NCI-H2196 (cell line): ENCODE measurements around the gene NTM.

ENCODE experiments used
- DNase-seq: peaks from one replicate; lab custom pipeline; 2025; ENCODE audit not compliant: unreplicated experiment; lab: John Stamatoyannopoulos, UW

The NTM gene

DNA sequence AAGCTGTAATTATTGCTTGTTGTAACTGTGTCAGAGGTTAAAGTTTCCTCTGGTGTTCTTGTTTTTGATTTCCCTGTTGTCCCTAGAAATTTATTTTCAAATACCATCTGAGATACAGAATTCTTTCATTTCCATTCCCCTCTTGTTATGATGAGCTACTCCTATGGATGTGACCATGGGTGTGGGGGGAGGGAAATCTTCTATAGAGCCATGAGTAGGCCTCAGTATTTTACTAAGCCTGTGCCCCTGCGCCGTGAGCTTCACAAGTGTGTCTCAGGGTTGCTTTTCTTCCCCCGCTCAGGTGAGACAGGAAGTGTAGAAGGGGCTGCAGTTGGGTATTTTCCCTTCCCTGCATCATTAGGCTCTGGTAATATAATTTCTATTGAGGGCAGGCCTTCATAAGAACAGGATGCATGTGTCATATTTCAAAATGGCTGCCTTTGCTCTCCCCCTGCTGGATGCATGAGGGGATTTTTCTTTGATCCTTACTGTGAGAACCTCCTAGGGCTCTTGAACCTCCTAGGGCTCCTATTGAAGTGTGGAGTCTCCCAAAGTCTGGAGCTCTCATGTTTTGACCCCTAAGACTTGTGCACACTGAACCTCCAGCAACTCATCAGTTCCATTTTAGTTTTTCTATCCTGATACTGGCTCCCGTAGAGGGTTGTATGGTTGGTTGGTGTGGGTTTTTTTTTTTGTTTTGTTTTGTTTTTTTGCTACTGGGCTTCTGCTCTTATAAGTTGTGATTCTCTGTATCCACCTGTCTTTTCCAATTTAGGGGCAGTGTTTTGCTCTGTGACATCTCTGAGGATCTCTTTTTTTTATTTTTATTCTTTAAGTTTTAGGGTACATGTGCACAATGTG is 658.2 kb downstream of the NTM start:
- DNase-seq = no peak

DNA sequence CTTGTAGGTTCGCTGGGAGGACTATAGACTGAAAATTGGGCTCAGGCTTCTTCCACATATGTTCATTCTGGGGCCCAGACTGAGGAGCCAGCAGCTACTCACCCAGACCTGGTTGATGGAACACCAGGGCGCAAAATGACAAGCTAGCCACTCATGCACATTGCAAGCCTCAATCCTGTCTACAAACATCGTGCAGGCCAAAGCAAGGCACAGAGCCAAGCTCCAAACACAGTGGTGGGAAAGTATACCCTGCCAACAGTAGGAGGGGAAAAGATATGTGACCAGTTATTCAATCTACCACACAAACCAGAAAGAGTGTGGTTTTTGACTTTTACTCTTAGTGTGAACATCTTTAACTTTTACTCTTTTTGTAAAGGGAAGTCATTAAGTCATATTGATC is 660.5 kb downstream of the NTM start:
- no peak for DNase-seq

DNA sequence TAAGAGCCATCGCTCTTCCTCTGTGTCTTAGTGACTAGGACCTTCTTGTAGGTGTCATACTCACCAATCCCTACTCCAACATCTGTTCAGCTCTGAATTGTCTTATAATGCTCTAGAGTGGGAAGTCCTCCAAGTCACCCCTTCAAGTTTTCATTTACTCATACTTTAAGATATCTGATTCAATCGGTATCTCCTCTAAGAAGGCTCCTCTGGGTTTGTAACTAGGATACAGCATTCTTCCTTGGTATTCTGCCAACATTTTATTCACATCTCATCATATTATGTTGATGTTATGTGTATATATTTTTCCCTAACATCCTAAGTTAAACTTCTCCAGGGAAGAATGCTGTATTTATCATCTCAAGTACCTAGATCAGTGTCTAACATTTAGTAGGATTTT is 662.1 kb downstream of the NTM start:
- no peak for DNase-seq

DNA sequence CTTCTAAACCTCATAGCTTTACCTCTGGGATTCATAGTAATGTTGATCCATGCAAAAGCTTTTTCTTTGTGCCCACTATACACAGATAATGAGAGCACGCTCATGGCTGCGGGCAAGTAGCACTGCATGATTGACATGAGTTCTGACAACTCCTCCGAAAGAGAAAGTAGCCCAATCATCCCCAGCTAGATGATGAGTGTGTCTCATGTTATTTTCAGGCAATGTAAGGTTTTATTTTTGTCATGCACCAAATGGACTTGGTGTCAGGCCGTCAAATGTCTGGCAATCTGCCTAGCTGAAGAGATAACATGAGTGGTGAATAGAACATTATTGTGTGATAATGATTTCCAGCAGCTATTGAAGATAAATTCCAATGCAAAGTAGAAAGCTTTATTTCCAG is 662.6 kb downstream of the NTM start:
- no peak for DNase-seq

DNA sequence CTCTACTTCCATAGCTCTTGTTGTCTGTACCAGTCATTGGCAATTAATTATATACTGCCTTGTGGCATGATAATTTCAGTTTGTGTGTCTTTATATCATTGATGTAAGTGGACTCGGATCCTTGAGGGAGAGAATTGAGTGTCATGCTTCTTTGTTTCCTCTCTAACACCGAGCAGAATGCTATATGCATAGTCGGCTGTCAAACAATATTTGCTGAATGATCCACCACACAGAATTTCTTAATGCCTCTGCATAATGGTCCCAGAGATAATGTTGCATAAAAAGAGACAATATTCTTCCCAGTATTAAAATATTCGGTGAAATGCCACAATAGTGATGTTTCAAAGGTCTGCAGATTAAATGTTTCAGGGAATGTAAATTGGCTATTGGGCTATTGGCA is 664.8 kb downstream of the NTM start:
- no peak for DNase-seq

DNA sequence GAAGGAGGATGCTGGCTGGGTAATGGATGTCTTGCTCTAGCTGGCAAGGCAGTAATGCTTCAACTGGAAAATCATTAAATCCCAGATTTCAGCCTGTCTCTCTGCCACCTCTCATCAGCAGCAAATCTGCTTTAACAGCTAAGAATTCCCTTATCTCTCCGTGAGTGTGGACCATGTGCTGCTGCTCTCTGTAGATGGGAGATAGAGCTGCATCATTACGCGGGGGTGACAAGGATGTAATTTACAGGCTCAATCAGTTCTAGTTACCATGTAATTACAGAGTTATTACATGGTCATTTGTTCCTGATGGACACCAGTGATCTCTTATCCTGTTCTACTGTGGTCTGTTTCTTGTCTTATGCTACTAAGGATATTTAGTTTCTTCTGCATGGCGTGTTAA is 665.4 kb downstream of the NTM start:
- no peak for DNase-seq

DNA sequence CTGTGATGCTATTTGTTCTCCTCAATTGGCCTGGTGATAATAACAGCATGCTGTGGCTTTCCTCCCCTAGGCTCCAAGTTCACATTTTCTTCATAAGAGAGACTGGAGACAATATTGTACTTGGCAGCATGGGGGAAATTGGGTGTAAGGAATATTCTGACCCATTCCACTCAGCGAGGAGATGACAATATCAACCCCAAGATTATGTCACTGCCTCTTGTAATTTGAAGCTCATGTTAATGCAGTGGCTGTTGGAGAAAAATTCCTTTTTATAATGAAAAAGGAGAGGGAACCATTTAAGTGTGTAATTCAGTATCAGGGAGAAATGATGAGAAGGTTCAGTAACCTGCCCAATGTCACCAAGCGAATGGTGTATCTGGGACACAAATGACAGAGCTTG is 665.8 kb downstream of the NTM start:
- DNase-seq = no peak

DNA sequence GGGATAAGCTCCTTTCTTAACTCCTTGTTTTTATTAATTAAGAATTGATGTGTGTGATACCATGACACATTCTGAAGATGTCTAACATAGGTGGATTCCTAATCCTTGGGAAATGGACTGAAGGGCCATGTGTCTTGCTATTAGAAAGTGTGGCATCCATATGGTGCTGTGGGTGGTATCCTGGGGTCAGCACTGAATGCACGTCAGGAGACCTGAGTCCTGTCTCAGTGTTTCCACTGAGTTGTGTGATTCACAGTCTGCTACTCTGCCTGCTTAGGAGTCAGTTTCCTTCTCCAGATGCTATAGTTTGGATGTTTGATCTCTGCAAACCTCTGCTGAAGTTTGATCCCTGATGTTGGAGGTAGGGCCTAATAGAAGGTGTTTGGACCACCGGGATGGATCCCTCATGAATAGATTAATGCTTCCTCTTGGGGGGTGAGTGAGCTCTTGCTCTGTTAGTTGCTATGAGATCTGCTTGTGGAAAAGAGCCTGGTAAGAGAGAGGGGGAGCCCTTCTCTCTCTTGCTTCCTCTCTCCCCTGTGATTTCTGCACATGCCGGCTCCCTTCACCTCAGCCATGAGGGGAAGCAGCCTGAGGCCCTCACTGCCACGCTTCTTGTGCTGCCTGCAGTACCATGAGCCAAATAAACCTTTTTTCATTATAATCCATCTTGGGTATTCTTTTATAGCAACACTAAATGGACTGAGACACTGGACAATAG is 666.5 kb downstream of the NTM start:
- DNase-seq = no peak

DNA sequence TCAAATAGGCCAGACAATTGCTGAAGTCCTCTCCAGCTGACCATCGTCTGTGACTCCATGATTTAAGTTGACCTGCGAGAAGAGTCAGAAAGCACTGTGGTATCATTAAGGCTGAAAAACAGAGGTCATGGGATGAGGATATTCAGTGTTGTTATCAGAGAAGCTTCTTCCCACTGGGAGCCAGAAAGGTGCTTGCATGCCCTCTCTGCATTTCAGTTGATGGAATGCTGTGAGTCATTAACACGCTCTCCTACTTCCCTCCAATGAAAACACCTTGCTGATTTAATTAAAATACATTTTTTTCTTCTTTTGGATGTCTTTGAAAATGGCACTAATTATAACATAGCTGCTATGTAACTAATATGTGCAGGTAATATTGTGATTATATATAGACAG is 667.0 kb downstream of the NTM start:
- DNase-seq = no peak

DNA sequence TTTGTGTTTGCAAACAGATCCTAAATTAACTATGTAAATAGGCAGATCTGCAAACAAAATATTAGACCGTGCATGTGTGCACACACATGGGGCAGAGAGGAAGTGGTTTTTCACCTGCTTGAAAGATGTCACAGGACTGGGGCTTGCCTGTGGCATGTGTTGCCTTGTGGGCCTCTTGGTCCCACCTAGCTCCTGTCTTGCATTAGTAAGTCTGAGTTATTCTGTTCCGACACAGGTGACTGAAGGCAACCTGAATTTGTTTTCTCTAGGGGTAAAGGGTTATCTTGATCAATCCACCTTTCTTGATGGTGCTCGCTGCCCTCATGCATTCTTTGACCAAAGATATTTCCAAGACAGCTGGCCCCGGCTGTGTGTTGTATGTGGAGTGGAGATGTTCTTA is 667.5 kb downstream of the NTM start:
- no peak for DNase-seq

DNA sequence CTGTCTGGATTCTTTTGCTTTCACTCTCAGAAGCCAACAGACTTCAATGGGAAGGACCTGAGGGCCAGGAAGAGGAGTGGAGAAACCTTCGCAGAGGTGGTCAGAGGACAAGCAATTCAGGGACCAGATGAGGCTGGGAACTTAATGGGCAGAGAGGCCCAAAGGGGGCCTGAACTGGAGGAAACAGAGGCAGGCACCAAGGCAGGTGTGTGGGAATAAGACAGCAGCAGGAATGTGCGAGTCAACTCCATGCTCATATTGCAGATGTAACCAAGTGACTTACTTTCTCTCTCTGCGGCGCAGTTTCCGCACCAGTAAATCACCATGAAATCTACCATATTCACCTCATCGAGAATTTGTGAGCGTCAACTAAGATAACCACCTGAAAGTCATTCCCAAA is 669.1 kb downstream of the NTM start:
- DNase-seq = no peak

DNA sequence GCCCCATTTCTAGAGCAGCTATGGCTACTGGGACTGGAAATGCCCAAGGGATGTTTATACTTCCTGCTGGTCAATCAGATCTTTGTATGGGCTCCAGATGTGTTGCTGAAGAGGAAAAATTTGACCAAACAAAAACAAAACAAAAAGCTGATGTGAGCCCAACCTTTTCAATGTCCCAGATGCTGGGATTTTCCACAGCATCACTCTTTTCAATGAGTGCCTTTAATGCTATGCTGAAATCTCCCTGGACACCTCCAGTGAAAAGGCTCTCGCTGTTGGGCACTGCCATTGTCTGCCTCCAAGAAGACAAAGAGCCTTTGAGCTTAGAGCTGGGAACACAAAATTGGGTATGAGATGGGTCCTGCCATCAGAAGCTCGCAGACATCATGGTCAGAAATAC is 671.9 kb downstream of the NTM start:
- no peak for DNase-seq

DNA sequence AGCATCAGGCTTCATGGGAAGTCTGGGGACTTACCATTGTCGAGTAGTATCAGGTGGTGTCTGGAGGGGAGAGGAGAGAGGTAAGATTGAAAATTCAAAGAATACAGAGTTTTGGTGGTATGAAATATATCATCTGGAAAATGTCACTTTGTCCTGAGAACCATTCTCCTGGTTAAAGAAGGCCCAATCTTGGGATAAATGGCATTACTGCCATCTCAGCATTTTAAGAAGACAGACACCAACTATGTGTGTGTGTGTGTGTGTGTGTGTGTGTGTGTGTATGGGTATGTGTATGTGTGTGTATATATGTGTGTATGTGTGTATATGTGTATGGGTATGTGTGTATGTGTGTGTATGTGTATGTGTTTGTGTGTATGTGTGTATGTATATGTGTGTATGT is 673.3 kb downstream of the NTM start:
- no peak for DNase-seq

DNA sequence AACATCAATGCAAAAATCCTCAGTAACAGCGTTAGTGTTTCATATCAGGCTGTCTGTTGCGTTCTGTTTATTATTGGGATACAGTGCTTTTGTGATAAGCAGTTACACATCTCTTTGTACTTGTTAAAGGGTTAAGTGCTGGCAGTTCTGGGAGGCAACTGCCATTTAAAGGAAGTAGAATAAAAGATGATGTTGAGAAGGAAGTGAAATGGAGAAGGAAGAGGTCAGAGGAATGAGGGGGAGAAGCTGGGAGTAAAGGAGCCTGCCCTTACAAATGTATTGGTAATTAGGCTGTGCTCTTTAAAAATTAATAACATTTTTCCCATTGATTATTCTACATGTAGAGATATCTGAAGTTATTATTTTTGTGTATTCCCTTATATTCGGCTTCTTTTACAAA is 674.7 kb downstream of the NTM start:
- no peak for DNase-seq

DNA sequence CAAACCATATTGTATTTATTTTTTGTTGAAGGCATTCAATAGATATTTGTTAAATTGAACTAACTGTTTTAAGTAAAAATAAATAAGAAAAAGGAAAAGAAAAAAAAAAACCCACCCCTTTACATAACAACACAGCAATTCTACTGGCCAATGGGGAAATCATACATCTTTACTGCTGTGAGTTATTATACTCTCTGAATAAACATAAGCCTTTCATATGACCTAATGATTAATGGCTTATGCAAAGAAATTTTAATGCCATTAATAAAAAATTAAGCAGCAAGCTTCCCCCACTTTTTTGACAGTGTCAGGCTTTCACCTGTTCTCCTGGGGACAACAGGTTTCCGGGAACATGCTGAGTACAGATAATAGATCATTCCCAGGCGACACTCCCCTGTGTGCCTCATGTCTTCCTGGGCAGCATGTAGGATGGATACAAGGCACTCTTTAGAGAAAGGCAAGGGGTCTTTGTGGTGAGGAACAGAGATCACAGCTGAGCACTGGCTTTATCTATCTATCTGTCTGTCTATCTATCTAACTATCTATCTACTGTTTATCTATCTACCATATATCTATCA is 676.0 kb downstream of the NTM start:
- no peak for DNase-seq

DNA sequence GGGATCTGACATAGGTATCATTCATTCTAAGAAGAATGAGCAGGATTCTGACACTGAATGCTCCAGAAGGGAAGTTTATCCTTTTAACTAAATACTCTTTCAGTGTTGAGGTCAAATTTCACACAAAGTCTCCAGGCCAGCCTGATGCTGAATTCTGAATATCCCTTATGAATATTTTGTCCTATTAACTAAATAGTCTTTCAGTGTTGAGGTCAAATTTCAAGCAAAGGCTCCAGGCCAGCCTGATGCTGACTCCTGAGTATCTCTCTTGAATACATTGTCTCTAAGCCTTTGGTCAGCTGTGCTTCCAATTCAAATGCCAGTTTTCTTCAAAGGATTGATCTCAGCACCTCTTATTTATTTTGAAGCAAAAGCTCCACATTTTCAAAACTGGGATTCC is 676.8 kb downstream of the NTM start:
- no peak for DNase-seq

DNA sequence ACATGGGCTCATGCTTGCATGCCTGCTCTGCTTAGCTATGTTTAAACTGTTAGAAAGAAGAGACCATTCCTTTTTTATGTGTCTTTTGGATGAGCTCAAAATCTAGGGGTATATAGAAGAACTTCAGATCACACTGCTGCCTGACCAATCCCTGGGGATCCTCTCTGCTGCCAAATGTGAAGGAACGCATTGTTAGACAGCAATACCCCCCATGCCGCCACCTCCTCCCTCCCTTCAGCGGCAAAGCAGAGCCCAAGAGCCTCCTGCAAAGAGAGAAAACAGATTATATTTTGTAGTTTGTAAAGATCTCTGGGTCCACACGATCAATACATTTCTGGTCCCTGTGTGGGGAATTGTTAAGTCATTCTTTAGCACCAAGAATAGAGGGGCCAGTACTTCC is 677.6 kb downstream of the NTM start:
- no peak for DNase-seq

DNA sequence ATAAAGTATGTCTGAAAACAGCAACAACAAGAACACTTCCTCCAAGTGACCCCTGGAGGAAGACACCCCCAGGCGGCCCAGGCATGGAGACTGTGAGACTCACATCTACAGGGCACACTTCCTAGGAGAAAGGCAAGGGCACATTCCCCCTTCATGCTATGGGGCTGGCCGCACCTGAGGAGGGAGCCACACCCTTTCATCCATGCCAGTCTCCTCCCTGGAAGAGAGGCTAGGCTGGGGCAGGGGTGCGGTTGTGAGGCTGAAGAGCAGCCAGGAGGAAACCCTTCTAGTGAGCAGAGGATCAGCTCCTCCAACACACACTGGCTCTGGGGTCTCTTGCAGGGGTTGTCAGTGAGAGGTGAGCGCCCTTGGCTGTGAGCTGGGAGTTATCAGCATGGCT is 678.8 kb downstream of the NTM start:
- DNase-seq = no peak

DNA sequence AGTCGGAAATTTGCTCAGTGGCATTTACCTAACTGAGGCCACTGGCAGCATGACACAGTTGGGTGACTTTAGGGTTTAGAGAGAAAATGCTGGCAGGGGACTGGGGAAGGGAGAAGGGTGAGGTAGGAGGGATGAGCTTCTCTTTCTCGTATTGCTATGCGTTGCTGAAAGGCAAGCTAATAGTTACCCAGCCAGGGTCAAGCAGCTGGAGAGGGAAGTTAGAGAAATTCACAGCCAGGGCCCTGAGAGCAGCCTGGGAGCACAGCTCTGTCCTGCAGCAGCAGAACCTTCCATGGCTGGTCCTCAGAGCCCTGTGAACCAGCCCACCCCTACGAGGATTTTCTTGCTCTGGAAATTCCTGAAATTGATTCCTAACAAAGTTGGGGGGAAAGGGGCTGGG is 679.6 kb downstream of the NTM start:
- DNase-seq = no peak

DNA sequence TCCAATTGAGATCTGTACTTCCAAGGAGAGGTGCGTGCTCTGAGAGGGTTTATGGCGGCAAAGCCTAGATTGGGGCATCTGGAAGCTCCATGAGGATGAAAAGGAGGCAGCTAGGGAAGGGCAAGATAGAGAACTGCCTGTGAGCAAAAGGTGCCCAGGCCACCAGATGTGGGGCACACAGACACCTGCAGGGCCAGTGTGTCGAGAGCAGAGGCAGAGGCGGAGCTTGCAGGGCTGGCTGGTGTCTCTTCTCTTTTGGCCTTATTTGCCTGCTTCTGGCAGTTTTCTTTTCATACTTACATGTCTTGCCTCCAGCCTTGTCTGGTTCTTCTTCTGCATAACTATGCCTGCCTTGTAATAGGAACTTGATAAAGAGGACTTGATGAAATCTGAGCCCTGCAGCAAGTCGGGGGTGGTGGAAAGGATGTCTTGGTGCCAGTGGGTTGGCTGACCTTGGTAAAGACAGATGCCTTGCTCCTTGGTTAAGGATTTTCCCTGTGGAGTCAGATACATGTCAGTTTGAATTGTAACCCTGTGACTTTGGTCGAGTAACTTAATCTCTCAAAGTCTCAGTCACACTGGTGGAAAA is 680.3 kb downstream of the NTM start:
- DNase-seq = no peak

DNA sequence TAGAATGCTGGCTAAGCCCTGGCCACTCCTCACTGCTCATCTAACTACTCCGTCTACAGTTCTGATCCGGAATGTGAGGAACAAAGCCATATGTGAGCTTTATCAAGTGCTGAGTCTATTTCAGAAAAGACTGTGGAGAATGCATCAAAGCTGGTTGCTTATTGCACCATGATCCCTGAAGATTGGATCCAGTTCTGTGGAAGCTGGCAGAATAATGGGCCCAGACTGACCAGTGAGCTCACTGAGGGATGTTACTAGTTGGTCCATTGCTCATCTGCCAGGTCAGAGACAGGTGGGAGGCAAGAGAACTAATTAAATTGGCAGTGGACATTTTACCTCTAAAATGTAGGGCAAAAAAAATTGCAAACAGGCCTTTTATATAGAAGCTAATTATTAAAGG is 681.3 kb downstream of the NTM start:
- no peak for DNase-seq

DNA sequence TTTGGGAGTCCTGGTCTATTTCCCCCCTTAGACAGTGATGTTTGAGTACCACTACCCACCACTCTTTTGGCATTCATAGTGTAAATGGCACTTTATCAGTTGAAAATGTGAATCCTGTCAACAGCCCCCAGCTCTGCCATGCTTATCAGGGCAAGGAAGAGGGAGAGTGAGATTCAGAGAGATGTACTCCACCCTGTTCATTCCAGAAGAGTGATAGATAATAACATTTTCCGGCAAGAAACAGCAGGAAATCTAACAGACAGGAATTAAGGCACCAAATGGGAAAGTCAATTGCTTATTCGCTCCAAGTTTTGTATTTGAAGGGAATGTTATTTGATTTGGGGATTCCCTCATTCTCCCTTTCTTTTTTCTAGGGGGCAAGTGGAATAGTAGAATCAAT is 681.9 kb downstream of the NTM start:
- no peak for DNase-seq
